ENCODE measurements around the gene GOLIM4. TPM values are rescaled to one million over a fixed set of nuclear protein-coding genes. Genes with fewer than 3 reads are reported as not detected.

Gene GOLIM4
- total and polyA plus RNA-seq, 2 of the 13 experiments (the other 11 are each of a cell fraction or from before 2014, with no cell fraction given) = 10.9 to 47.7 TPM

DNA sequence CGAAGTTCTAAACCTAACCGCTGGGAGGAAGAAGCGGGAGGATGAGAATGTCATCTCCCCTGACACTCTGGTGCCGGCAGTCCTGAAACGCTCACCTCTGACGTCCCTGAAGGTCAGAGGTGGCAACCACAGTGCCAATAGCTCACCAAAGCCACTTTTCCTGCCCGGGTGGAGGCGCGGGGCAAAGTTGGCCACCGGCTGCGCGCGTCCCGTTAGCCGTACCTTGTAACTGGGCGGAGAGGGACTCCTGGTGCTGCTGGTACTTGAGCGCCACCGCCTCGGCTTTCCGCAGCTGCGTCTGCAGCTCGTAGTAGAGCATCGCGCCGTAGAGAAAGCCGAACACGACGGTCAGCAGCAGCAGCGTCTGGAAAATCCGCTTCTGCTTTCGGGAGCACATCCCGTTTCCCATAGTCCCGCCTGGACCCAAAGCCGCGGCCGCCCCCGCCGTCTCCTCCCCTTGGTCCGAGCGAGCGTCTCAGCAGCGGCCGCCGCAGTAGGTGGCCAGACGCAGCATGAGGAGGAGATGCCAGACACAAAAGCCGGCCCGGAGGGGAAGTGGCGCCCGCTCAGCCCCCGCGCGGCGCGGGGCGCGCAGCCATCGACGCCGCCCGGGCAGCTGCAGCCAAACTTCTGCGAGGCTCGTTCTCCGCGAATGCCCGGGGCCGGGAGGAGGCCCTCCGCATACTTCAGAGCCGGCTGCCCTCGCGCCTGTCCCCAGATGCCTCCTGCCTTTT, 680 bp downstream of the GOLIM4 start (continued):
- TF ChIP-seq MTERF4 (CRISPR knock-in tag; IDR thresholded peaks at IDR 0.05) (no peak), ZNF17 (CRISPR knock-in tag; IDR thresholded peaks at IDR 0.05) (no peak), TARDBP (CRISPR knock-in tag; IDR thresholded peaks at IDR 0.05) (peak; percentile 69), ZFP36 (IDR thresholded peaks at IDR 0.05; ENCODE audit: borderline replicate concordance, low read depth, low read length, partially characterized antibody) (no peak), NFRKB (IDR thresholded peaks at IDR 0.05) (no peak), PCBP1 (IDR thresholded peaks at IDR 0.05; ENCODE audit: borderline replicate concordance, low read depth, low read length) (no peak), NR2F1 (CRISPR knock-in tag; IDR thresholded peaks at IDR 0.05) (peak in 1 of 2 experiments; percentile 24; a peak in 1 of 4 replicates), RFX5 (IDR thresholded peaks at IDR 0.05; ENCODE audit: low read depth, low read length) (no peak), CBX1 (IDR thresholded peaks at IDR 0.05; ENCODE audit: low read depth) (no peak), PHF8 (CRISPR knock-in tag; IDR thresholded peaks at IDR 0.05) (no peak), ZNF607 (CRISPR knock-in tag; IDR thresholded peaks at IDR 0.05; ENCODE audit: borderline replicate concordance) (no peak), PHF20 (CRISPR knock-in tag; IDR thresholded peaks at IDR 0.05) (no peak; the same call in 1 of the 2 replicates), MNT (IDR thresholded peaks at IDR 0.05) (no peak), ZFY (CRISPR knock-in tag; IDR thresholded peaks at IDR 0.05) (peak; percentile 25; the same call in 1 of the 2 replicates), TOPORS (CRISPR knock-in tag; IDR thresholded peaks at IDR 0.05) (no peak; the same call in 1 of the 2 replicates), HINFP (CRISPR knock-in tag; IDR thresholded peaks at IDR 0.05; ENCODE audit: low read depth) (0 out of 2 replicates have a peak, but pooled peaks have one; percentile 25), ZFP90 (CRISPR knock-in tag; IDR thresholded peaks at IDR 0.05; ENCODE audit: borderline replicate concordance) (no peak), ZFP41 (CRISPR knock-in tag; IDR thresholded peaks at IDR 0.05; ENCODE audit: borderline replicate concordance) (no peak)
- TF ChIP-seq, protein P1, sequence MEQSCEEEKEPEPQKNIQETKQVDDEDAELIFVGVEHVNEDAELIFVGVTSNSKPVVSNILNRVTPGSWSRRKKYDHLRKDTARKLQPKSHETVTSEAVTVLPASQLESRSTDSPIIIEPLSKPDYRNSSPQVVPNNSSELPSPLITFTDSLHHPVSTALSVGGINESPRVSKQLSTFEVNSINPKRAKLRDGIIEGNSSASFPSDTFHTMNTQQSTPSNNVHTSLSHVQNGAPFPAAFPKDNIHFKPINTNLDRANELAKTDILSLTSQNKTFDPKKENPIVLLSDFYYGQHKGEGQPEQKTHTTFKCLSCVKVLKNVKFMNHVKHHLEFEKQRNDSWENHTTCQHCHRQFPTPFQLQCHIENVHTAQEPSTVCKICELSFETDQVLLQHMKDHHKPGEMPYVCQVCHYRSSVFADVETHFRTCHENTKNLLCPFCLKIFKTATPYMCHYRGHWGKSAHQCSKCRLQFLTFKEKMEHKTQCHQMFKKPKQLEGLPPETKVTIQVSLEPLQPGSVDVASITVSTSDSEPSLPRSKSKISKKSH (CRISPR knock-in tag; IDR thresholded peaks at IDR 0.05; ENCODE audit: borderline replicate concordance) = no peak
- TF ChIP-seq, protein P2, sequence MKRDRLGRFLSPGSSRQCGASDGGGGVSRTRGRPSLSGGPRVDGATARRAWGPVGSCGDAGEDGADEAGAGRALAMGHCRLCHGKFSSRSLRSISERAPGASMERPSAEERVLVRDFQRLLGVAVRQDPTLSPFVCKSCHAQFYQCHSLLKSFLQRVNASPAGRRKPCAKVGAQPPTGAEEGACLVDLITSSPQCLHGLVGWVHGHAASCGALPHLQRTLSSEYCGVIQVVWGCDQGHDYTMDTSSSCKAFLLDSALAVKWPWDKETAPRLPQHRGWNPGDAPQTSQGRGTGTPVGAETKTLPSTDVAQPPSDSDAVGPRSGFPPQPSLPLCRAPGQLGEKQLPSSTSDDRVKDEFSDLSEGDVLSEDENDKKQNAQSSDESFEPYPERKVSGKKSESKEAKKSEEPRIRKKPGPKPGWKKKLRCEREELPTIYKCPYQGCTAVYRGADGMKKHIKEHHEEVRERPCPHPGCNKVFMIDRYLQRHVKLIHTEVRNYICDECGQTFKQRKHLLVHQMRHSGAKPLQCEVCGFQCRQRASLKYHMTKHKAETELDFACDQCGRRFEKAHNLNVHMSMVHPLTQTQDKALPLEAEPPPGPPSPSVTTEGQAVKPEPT (CRISPR knock-in tag; IDR thresholded peaks at IDR 0.05; ENCODE audit: low read depth) = no peak
- TF ChIP-seq, protein P3, sequence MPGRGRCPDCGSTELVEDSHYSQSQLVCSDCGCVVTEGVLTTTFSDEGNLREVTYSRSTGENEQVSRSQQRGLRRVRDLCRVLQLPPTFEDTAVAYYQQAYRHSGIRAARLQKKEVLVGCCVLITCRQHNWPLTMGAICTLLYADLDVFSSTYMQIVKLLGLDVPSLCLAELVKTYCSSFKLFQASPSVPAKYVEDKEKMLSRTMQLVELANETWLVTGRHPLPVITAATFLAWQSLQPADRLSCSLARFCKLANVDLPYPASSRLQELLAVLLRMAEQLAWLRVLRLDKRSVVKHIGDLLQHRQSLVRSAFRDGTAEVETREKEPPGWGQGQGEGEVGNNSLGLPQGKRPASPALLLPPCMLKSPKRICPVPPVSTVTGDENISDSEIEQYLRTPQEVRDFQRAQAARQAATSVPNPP (CRISPR knock-in tag; IDR thresholded peaks at IDR 0.05) = no peak

Data from HepG2 (cell line).